Liver (tissue), 9 donors: Measurements from ENCODE around the gene PDLIM7. TPM values are rescaled to one million over a fixed set of nuclear protein-coding genes. Genes with fewer than 3 reads are reported as not detected.

ENCODE experiments used
- DNase-seq: peaks from one replicate; pipeline ENCODE4 v3.0.0-alpha.2; 2017; ENCODE audit warnings: low spot score
- H3K27ac ChIP-seq, 2 donors: one replicate each; pipeline ENCODE4 v1.7.0; 2013; ENCODE audit warnings: inconsistent platforms in 2 of 2, low read length in 2 of 2, control low read depth in 1 of 2, low read depth in 1 of 2, mild to moderate bottlenecking in 1 of 2
- H3K27me3 ChIP-seq, 4 donors: one replicate each; pipeline versions ENCODE4 v1.6.1 to v1.7.0; 2013; ENCODE audit warnings: low read length in 3 of 4, inconsistent platforms in 1 of 4, mild to moderate bottlenecking in 1 of 4, moderate library complexity in 1 of 4; ENCODE audit not compliant: control insufficient read depth in 4 of 4, insufficient read depth in 4 of 4
- H3K36me3 ChIP-seq, 4 donors: one replicate each; pipeline versions ENCODE4 v1.6.1 to v1.7.0; 2013; ENCODE audit warnings: low read length in 3 of 4, mild to moderate bottlenecking in 3 of 4, low read depth in 1 of 4, moderate library complexity in 1 of 4; ENCODE audit not compliant: control insufficient read depth in 4 of 4, insufficient read depth in 3 of 4
- H3K4me1 ChIP-seq, 4 donors: one replicate each; pipeline versions ENCODE4 v1.6.1 to v1.7.0; 2013; ENCODE audit warnings: low read length in 3 of 4, mild to moderate bottlenecking in 3 of 4, moderate library complexity in 1 of 4; ENCODE audit not compliant: control insufficient read depth in 4 of 4, insufficient read depth in 4 of 4
- H3K4me3 ChIP-seq, 3 donors: one replicate each; pipeline versions ENCODE4 v1.6.1 to v1.7.0; 2013; ENCODE audit warnings: low read length in 3 of 3, control low read depth in 1 of 3, low read depth in 1 of 3, mild to moderate bottlenecking in 1 of 3
- H3K9ac ChIP-seq, 2 donors: one replicate each; pipeline ENCODE4 v1.7.0; 2013; ENCODE audit warnings: low read length in 2 of 2, mild to moderate bottlenecking in 2 of 2, moderate library complexity in 2 of 2, control low read depth in 1 of 2, low read depth in 1 of 2
- H3K9me3 ChIP-seq, 4 donors: one replicate each; pipeline versions ENCODE4 v1.6.1 to v1.7.0; 2013; ENCODE audit warnings: low read length in 3 of 4; ENCODE audit not compliant: control insufficient read depth in 4 of 4
- CTCF ChIP-seq: fragments of 150-350 bp; IDR thresholded peaks from 2 replicates; pipeline ENCODE4 v1.5.1; 2017; ENCODE audit warnings: improper control_type of control experiment, low read depth, low read length; ENCODE audit not compliant: missing input control
- EGR1 ChIP-seq, 2 donors: IDR thresholded peaks; 2 replicates each; pipeline ENCODE4 v1.6.1; 2016 to 2018; ENCODE audit warnings: antibody characterized with exemption in 2 of 2, low read depth in 2 of 2
- GABPA ChIP-seq, 2 donors: IDR thresholded peaks in 1 of 2; conservative IDR thresholded peaks in 1 of 2; 2 replicates each; pipeline ENCODE4 v1.6.1; 2016; ENCODE audit warnings: antibody characterized with exemption in 2 of 2, mild to moderate bottlenecking in 1 of 2, moderate library complexity in 1 of 2
- HNF4A ChIP-seq, 2 donors: conservative IDR thresholded peaks; 2 replicates each; pipeline ENCODE4 v1.6.1; 2016; ENCODE audit warnings: antibody characterized with exemption in 2 of 2, mild to moderate bottlenecking in 2 of 2
- JUND ChIP-seq, 2 donors: IDR thresholded peaks; 2 replicates each; pipeline ENCODE4 v1.6.1; 2016; ENCODE audit warnings: antibody characterized with exemption in 2 of 2
- NR2F2 ChIP-seq: IDR thresholded peaks from 2 replicates; pipeline ENCODE4 v1.6.1; 2016; ENCODE audit warnings: antibody characterized with exemption
- RAD21 ChIP-seq, 2 donors: IDR thresholded peaks; 2 replicates each; pipeline ENCODE4 v1.6.1; 2016; ENCODE audit warnings: antibody characterized with exemption in 2 of 2, mild to moderate bottlenecking in 2 of 2
- REST ChIP-seq: IDR thresholded peaks from 2 replicates; pipeline ENCODE4 v1.6.1; 2016; ENCODE audit warnings: antibody characterized with exemption, mild to moderate bottlenecking
- RXRA ChIP-seq, 2 donors: IDR thresholded peaks; 2 replicates each; pipeline ENCODE4 v1.6.1; 2017 to 2018; ENCODE audit warnings: antibody characterized with exemption in 2 of 2, mild to moderate bottlenecking in 1 of 2
- SP1 ChIP-seq: IDR thresholded peaks from 2 replicates; pipeline ENCODE4 v1.6.1; 2018; ENCODE audit warnings: antibody characterized with exemption, mild to moderate bottlenecking
- TAF1 ChIP-seq: conservative IDR thresholded peaks from 2 replicates; pipeline ENCODE4 v1.6.1; 2016; ENCODE audit warnings: antibody characterized with exemption, mild to moderate bottlenecking
- ZBTB33 ChIP-seq: IDR thresholded peaks from 2 replicates; pipeline ENCODE4 v1.6.1; 2016; ENCODE audit warnings: antibody characterized with exemption
- WGBS: extraction: QIAGEN DNeasy Blood & Tissue Kit; methylation state at CpG from one replicate; pipeline ENCODE4 v1.1.7; 2013; 5-methylcytosine and 5-hydroxymethylcytosine counted together
- polyA plus RNA-seq, 2 donors: library from polyadenylated mRNA; stranded (reverse) in 1 of 2; unstranded in 1 of 2; fragments of 200-250 nt in 1 of 2; fragments of >200 nt in 1 of 2; fragmentation: Nextera tagmentation in 1 of 2; extraction: Ambion mirVana in 1 of 2; gene quantifications; one replicate each; pipeline versions ENCODE4 v1.2.1 to v1.2.3, GENCODE V29; 2013 to 2015
- total RNA-seq, 2 donors: library from RNA; depleted of rRNA; stranded (reverse); fragments of >200 nt; gene quantifications; one replicate each; pipeline ENCODE4 v1.2.3, GENCODE V29; 2014
- donor health status: healthy.
- donor health status: healthy.
- donor health status: healthy.
- donor health status: healthy.
- donor health status: healthy.

Gene PDLIM7
- total and polyA plus RNA-seq, 4 donors = 5.5 to 36.0 (median 8.5) TPM

GRCh38 chr5:177449140-177450061 is 48.0 kb downstream of the PDLIM7 start (continued):
- TF ChIP-seq REST (no peak), RXRA (IDR thresholded peaks at IDR 0.05) (no peak), EGR1 (IDR thresholded peaks at IDR 0.05; ENCODE audit: low read depth in 2 of 2) (no peak), JUND (IDR thresholded peaks at IDR 0.05) (no peak)

GRCh38 chr5:177448244-177448950 is 49.0 kb downstream of the PDLIM7 start:
- Histone ChIP-seq H3K4me1 (peaks cover 5 to 18% (median 9%) of the 10 kb centered on the region in 4 donors), H3K27me3 (no peaks in the 10 kb centered on the region), H3K36me3 (no peaks in the 10 kb centered on the region), H3K4me3 (no peak overlapping the region), H3K9me3 (no peaks in the 10 kb centered on the region), H3K9ac (no peak overlapping the region), H3K27ac (no peak overlapping the region)
- no peak for DNase-seq
- TF ChIP-seq EGR1 (IDR thresholded peaks at IDR 0.05; ENCODE audit: low read depth in 2 of 2) = no peak
- no peak for TF ChIP-seq RXRA (IDR thresholded peaks at IDR 0.05)
- no peak for TF ChIP-seq JUND (IDR thresholded peaks at IDR 0.05)
- TF ChIP-seq NR2F2 = no peak
- TF ChIP-seq CTCF = no peak
- no peak for TF ChIP-seq TAF1
- TF ChIP-seq ZBTB33 = no peak
- TF ChIP-seq HNF4A (conservative IDR thresholded peaks at IDR 0.05) = no peak
- TF ChIP-seq RAD21 (IDR thresholded peaks at IDR 0.05) = no peak
- TF ChIP-seq SP1 = no peak
- TF ChIP-seq GABPA (IDR thresholded peaks at IDR 0.05 in 1 of 2, conservative IDR thresholded peaks at IDR 0.05 in 1 of 2) = no peak
- no peak for TF ChIP-seq REST
- WGBS = 84% methylated on average over 6 of the region's 6 CpGs
